ENCODE data around the gene METAP1D.
A peak's percentile ranks its signal among the peaks of the same experiment; 100 is the strongest.
"Not testable (repeated sequence)": the region's sequence is repeated elsewhere in the genome, so short reads cannot be mapped to it uniquely, and the experiment has no call there.

The METAP1D gene

DNA sequence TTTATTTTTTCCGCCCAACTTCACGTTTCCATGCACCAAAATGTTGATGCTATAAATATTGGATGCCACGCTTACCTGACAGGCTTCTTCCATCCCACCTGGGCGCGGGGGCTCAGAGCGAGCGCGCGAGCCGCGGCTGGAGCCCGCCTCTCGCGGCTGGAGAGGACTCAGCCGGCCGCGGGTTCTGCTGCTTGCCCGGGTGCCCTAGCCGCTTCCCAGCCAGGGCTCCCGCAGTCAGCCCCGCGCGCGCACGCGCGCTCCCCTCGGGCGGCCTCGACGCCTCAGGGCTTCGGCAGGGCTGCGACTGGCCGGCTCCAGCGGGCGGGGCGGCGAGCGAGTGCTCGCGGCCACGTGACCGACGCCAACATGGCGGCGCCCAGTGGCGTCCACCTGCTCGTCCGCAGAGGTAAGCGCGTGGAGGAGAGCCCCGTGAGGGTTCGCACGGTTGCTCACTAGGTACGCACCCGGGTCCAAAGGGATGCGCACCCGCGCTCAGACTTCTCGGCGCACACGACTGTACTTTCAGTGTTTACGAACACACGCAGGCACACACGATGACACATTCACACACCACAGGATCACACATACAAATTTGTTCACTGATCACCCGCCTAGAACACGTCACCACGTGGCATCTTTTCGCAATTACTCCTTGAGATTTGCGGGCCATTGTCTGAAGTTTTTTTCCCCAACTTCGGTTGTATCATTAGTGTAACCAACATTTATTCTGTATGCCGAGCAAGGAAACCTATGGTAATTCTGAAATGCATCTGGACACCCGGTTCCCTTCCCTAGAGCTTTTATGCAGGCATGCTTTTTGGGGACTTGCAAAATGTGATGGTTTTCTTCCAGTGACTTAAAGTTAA, at the start of gene METAP1D:
METAP1D (plus strand) TSS at position 350 of the 866 bp plus-strand sequence; CDS start at position 367, 17 bp downstream.
- DNase-seq = peak; percentile 65 to 83

DNA sequence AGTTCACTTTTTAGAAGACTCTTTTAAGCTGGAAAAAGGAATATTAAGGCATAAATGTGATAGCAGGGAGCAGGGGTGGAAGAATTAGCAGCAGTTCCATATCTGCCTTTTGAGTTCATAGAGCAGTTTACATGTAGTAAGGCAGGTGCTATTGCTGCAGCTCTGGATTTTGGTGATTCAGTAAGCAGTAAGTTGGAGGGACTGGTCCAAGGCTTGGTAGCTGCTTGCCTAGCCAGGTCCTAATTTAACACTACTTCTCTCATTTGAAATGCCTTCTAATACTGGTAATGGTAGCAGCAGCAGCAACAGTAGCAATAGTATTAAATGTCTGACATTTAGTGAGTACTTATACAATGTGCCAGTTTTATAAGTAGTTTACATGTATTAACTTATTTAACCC, 47.5 kb upstream of the METAP1D start:
- DNase-seq = no peak

GRCh38 chr2:171952748-171953147, 47.0 kb upstream of the METAP1D start:
- no peak for DNase-seq

- no peak for DNase-seq
These were observed 43.5 kb upstream of the METAP1D start for GRCh38 chr2:171956135-171956825.

DNA sequence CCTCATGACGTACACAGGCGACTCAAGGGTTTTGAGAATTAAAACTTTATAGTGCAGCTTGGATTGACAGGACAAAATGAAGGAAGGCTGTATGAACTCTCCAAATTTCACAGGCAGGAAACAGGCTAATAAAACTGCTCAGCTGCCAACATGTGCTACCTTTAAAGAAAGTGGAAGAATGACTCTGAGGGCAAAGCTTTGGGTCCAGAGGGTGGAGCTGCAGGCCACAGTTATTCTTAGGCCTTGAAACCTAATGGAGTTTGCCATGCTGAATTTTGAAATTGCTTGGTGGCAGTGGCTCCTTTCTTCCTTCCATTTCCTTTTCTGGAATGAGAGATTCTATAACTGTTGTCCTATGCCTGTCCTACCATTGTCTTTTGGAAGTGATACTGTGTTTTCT, 42.7 kb upstream of the METAP1D start:
- peak in 1 of 2 experiments; percentile 16 for DNase-seq

- DNase-seq = peak in 1 of 2 experiments; percentile 21
These were observed 41.3 kb upstream of the METAP1D start for GRCh38 chr2:171958475-171958874.

DNA sequence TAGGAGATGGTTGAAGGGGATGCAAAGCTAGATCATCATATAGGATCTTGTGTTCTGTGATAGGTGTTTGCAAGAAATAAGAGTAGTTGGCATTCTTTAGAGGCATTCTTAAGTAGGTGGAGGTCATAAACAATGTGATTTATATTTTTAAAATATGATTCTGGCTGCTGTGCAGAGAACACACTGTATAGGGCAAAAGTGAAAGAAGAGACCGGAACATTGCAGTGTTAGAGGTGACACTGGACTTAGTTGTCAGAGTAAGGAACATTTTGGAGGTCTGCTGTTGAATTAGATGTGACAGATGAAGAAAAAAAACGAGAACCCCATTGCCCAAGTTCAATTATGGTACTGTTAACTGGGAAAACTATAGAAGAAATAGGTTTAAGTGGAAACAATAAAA, 39.8 kb upstream of the METAP1D start:
- DNase-seq = no peak

- no peak for DNase-seq
These were observed 39.2 kb upstream of the METAP1D start for GRCh38 chr2:171960570-171960969.

DNA sequence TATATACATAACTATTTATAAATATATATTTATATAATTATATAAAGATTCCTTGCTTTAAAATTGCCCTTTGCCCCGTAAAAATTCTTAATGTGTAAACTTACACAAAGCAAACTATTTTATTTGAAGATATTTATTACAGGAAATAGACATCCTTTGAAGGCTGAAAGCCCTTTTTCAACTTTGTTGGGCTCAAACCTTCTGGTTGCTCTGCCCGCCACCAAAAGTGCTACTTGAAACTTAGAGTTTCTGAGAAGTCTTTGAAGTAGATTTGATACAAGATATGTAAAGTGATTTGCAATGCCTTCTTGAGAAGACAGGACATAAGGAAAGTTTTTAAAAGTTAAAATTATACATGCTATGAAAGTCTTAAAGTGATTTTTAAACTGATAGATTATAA, 36.6 kb upstream of the METAP1D start:
- no peak for DNase-seq

- no peak for DNase-seq
These were observed 35.4 kb upstream of the METAP1D start for GRCh38 chr2:171964308-171964707.

GRCh38 chr2:171965238-171965637, 34.5 kb upstream of the METAP1D start:
- DNase-seq = no peak

GRCh38 chr2:171965661-171966060, 34.1 kb upstream of the METAP1D start:
- no peak for DNase-seq

DNA sequence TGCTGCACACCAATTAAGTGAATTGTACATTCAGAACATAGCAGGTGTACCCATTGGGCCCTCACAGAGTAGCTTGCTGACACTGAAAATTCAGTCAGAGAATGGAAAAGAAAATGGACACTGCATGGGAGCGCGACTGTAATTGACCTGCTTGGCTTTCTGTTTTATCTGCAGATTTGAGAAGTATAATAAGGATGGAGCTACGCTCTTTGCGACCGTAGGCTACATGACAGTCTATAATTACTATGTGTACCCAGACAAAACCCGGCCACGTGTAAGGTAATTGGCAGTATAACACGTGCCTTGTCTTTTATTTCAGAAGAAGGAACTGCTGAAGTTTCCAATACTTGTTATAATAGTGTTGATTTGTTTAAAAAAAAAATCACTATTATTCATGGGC, 33.5 kb upstream of the METAP1D start:
- DNase-seq = no peak

GRCh38 chr2:171966688-171967087, 33.1 kb upstream of the METAP1D start:
- DNase-seq = no peak

DNA sequence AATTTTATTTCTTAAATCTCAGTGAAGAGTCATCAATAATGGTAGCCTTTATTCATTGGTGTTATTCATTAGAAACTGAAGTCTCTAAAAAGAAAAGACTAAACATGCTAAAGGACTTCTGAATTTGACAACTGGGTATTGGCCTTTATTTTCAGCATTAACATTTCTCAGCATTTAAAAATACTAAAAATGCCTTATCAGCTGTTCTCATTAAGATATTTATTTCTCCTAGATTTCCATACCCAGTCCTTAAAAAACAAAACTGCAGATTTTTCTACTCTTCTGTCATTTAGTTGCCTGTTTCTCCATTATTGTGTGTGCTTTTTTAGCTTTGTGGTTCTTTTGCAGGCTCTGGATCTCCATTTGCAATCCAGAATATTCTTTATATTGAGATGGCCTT, 31.2 kb upstream of the METAP1D start:
- DNase-seq = no peak

DNA sequence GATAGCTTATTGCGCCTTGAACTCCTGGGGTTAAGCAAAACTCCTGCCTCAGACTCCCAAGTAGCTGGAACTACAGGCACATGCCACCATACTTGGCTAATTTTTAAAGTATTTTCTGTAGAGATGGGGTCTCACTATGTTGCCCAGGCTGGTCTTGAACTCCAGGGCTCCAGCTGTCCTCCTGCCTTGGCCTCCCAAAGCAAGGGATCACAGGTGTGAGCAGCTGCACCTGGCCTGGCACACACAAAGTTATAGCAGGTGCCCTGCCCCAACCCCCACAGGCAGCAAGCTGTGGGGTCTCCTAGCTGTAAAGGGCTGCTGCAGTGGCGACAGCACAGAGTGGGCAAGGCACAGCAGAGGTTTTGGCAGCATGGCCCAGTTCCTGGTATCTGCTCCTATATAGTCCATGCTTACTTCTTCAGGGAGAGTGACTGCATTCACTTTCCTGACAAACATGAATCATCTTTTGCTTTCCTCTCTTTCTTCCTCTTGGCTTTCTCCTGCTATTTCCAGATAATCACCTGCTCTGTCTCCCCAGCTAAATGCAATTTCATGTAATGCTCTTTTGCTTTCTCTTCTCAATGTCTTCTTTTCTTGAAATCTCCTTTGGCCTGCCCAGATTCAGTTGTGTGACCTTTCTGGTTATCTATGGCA, 27.3 kb upstream of the METAP1D start:
- DNase-seq = no peak

DNA sequence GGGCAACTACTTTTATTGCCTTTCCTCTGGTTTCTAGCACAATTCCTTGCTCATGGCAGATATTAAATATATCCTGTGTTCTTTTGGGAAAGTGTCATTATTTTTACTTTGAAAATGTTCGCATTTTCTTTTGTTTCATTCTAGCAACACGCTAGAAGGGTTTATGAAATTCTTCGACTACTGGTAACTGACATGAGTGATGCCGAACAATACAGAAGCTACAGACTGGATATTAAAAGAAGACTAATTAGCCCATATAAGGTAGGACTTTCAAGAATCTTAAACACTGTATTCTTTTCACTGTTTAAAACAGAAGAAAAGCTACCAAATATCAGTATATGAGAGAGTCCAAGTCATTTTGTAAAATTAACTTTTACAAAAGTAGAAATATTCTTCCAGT, 20.6 kb upstream of the METAP1D start:
- no peak for DNase-seq

- DNase-seq = not testable (repeated sequence)
These were observed 15.8 kb upstream of the METAP1D start for GRCh38 chr2:171983924-171984323.

GRCh38 chr2:171985076-171985475, 14.7 kb upstream of the METAP1D start:
- DNase-seq = no peak

DNA sequence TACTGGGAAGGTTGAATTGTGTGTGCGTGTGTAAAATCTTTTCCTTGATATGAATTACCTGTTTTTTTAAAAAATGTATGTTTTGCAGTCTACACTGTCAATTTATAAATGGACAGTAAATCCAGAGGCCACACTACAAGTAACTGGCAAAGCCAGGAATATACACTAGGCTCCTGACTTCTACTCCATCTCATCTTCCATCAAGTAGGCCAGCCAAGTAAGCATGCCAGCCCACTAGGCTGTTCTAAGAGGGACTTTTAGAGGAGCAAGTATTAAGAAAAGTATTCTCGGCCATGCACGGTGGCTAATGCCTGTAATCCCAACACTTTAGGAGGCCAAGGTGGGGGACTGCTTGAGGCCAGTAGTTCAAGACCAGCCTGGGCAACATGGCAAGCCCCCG, 13.0 kb upstream of the METAP1D start:
- DNase-seq = no peak

- no peak for DNase-seq
These were observed 8.7 kb upstream of the METAP1D start for GRCh38 chr2:171991027-171991426.

- no peak for DNase-seq
These were observed 4.2 kb upstream of the METAP1D start for GRCh38 chr2:171995586-171995985.

- DNase-seq = no peak
These were observed 3.7 kb upstream of the METAP1D start for GRCh38 chr2:171996021-171996420.

DNA sequence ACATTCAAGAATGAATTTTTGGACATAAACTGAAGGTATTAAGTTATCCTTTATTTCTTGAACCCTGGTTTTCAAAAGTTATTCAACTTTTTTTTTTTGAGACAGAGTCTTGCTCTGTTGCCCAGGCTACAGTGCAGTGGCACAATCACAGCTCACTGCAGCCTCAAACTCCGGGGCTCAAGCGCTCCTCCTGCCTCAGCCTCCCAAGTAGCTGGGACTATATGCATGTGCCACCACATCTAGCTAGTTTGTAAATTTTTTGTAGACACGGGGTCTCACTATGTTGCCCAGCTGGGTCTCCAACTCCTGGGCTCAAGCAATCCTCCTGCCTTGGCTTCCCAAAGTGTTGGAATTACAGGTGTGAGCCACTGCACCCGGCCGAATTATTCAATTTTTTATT, 2.7 kb upstream of the METAP1D start:
- not testable (repeated sequence) for DNase-seq

Data from SW 1271 (cell line).